ENCODE measurements around the gene RNF144B. TPM values are rescaled to one million over a fixed set of nuclear protein-coding genes. Genes with fewer than 3 reads are reported as not detected.

RNF144B gene
- total RNA-seq, 6 experiments from 2014 or later, result 0.83 to 4.8 (median 1.2) TPM

- DNase-seq, result no peak
- H3K36me3 Mint-ChIP-seq (ENCODE audit: low read depth), result no peaks in the 10 kb centered on the region
- H3K4me1 Mint-ChIP-seq (ENCODE audit: low read depth), result peaks cover 7% of the 10 kb centered on the region; the same call in 1 of the 2 replicates
- peaks cover 13% of the 10 kb centered on the region for H3K27me3 Mint-ChIP-seq (ENCODE audit: insufficient read depth)
- H3K4me3 Mint-ChIP-seq, result no peak overlapping the region
- no peak overlapping the region for H3K27ac Mint-ChIP-seq
- no peaks in the 10 kb centered on the region for H3K9me3 Mint-ChIP-seq
- no peak for TF ChIP-seq CTCF (IDR thresholded peaks at IDR 0.05)
Measured at GRCh38 chr6:18497006-18497405, 109.9 kb downstream of the RNF144B start.

- no peak for TF ChIP-seq CTCF (IDR thresholded peaks at IDR 0.05)
- H3K9me3 Mint-ChIP-seq, result no peaks in the 10 kb centered on the region
- H3K27me3 Mint-ChIP-seq (ENCODE audit: insufficient read depth), result peaks cover 10% of the 10 kb centered on the region
- peaks cover 15% of the 10 kb centered on the region for H3K4me1 Mint-ChIP-seq (ENCODE audit: low read depth)
- no peak overlapping the region for H3K27ac Mint-ChIP-seq
- H3K4me3 Mint-ChIP-seq, result no peak overlapping the region
- no peak for DNase-seq
- no peaks in the 10 kb centered on the region for H3K36me3 Mint-ChIP-seq (ENCODE audit: low read depth)
Measured at GRCh38 chr6:18498408-18498807, 111.3 kb downstream of the RNF144B start.

GRCh38 chr6:18500921-18501662 lies 113.9 kb downstream of the RNF144B start:
- H3K27me3 Mint-ChIP-seq (ENCODE audit: insufficient read depth), result peaks cover 7% of the 10 kb centered on the region
- no peaks in the 10 kb centered on the region for H3K9me3 Mint-ChIP-seq
- no peak overlapping the region for H3K4me3 Mint-ChIP-seq
- no peak for TF ChIP-seq CTCF (IDR thresholded peaks at IDR 0.05)
- no peaks in the 10 kb centered on the region for H3K36me3 Mint-ChIP-seq (ENCODE audit: low read depth)
- no peak for DNase-seq
- peaks cover 32% of the 10 kb centered on the region for H3K4me1 Mint-ChIP-seq (ENCODE audit: low read depth)
- no peak overlapping the region; the same call in 1 of the 2 replicates for H3K27ac Mint-ChIP-seq

DNA sequence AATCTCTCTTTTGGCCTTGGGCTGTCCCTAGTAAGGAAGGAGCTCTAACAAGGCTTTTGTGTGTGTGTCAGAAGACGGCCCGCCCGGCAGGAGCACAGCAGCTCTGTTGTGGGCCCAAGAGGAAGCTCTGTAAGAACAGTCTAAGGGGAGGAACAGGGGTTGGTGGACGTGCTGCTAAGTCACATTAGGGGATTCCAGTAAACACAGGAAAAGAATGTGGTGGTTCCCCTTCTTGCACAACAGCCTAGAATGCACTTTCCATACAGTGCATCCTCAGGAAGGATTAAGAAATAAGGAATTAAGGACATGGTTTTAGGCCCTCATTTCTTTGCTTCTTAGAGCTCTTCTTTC lies 114.5 kb downstream of the RNF144B start:
- Mint-ChIP-seq H3K27ac (no peak overlapping the region; the same call in 1 of the 2 replicates), H3K4me1 (ENCODE audit: low read depth) (peaks cover 38% of the 10 kb centered on the region), H3K36me3 (ENCODE audit: low read depth) (no peaks in the 10 kb centered on the region), H3K27me3 (ENCODE audit: insufficient read depth) (peaks cover 7% of the 10 kb centered on the region), H3K4me3 (no peak overlapping the region), H3K9me3 (no peaks in the 10 kb centered on the region)
- no peak for TF ChIP-seq CTCF (IDR thresholded peaks at IDR 0.05)
- DNase-seq, result no peak

GRCh38 chr6:18503206-18503592 lies 116.0 kb downstream of the RNF144B start:
- Mint-ChIP-seq H3K27ac (peak overlapping the region; percentile 83), H3K4me1 (ENCODE audit: low read depth) (peaks cover 50% of the 10 kb centered on the region), H3K4me3 (peak overlapping the region; percentile 86; the same call in 1 of the 2 replicates), H3K9me3 (no peaks in the 10 kb centered on the region), H3K27me3 (ENCODE audit: insufficient read depth) (peaks cover 3% of the 10 kb centered on the region; the same call in 1 of the 2 replicates), H3K36me3 (ENCODE audit: low read depth) (no peaks in the 10 kb centered on the region)
- no peak for TF ChIP-seq CTCF (IDR thresholded peaks at IDR 0.05)
- DNase-seq, result no peak

All from HFFc6 (cell line).